ENCODE measurements around the gene TBL2.
"Not testable (repeated sequence)": the region's sequence is repeated elsewhere in the genome, so short reads cannot be mapped to it uniquely, and the experiment has no call there.

TBL2 gene, protein sequence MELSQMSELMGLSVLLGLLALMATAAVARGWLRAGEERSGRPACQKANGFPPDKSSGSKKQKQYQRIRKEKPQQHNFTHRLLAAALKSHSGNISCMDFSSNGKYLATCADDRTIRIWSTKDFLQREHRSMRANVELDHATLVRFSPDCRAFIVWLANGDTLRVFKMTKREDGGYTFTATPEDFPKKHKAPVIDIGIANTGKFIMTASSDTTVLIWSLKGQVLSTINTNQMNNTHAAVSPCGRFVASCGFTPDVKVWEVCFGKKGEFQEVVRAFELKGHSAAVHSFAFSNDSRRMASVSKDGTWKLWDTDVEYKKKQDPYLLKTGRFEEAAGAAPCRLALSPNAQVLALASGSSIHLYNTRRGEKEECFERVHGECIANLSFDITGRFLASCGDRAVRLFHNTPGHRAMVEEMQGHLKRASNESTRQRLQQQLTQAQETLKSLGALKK

DNA sequence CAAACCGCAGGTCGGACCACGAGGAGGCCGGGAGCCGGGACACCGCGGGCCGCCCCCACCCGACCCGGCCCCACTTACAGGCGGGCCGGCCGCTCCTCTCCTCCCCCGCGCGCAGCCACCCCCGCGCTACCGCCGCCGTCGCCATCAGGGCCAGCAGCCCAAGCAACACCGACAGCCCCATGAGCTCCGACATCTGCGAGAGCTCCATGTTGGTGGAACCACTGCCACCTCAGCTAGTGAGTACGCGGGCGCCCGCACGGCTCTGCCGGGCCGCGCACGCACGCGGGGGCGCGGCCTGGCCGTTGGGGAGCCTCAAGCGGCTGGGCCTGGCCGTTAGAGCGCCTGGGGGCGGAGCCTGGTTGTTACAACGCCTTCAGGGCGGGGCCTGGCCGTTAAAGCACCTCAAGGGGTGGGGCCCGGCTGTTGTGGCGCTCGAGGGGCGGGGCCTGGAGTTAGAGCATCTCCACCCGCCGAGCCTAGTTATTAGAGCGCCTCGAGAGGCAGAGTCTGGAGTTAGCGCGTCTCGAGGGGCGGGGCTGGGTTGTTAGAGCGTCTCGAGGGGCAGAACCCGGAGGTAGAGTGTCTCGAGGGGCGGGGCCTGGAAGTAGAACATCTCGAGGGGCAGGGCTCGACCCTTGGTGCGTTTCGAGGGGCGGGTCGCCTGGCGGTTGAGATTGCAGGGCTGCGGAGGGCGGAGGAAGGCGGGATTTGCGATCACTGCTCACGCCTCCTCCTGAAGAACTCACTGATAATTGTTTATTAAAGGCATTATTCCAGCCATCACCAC lies at the start of gene TBL2:
TBL2 (minus strand) TSS at position 238 of the 787 bp plus-strand sequence; CDS start at position 208, 30 bp downstream.
- no peak for FAIRE-seq
- DNase-seq (ENCODE audit: insufficient read length, low spot score): peak; percentile 86

DNA sequence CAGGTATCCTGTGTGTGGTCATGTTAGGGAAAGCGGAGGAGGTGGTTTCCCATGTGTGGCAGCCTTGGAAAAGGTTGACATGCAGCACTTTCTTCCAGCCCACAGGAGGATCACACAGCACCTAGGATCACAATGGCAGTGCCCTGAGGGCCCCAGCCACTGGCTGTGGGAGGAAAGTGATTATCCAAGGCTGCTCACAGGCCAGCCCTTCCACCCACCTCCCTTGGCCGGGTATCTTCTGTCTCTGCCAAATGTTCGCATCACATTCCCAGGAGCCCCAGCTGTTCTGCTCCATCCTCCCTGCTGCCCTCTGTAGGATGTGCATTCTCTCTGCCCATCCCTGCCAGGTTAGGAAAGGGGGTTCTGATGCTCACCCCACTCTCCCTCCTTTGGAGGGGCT lies 48.4 kb upstream of the TBL2 start:
- DNase-seq (ENCODE audit: insufficient read length, low spot score) (no peak), FAIRE-seq (no peak)

DNA sequence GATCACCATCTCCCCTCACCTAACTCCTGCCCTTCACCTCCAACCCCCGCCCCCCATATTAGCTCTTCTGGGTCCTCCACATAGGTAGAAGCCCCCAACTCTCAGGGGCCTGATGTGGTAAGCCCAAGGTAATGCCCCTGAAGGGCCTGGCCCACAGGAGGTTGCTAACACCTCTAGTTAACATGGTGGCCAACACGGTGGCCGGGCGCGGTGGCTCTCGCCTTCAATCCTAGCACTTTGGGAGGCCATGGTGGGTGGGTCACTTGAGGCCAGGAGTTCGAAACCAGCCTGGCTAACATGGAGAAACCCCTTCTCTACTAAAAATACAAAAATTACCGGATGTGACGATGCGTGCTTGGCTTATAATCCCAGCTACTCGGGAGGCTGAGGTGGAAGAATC lies 46.9 kb upstream of the TBL2 start:
- DNase-seq (ENCODE audit: insufficient read length, low spot score): no peak
- FAIRE-seq: no peak

DNA sequence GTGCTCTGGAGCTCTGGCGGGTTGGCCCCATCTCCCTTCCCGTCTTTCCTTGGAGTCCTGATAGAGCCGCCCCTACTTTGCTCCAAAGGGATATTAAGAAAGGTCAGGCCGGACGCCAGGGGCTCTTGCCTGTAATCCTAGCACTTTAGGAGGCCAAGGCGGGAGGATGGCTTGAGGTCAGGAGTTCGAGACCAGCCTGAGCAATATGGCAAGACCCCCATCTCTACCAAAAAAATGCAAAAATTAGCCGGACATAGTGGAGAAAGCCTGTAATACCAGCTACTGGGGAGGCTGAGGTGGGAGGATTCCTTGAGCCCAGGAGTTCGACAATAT lies 46.3 kb upstream of the TBL2 start:
- DNase-seq (ENCODE audit: insufficient read length, low spot score) (no peak), FAIRE-seq (no peak)

DNA sequence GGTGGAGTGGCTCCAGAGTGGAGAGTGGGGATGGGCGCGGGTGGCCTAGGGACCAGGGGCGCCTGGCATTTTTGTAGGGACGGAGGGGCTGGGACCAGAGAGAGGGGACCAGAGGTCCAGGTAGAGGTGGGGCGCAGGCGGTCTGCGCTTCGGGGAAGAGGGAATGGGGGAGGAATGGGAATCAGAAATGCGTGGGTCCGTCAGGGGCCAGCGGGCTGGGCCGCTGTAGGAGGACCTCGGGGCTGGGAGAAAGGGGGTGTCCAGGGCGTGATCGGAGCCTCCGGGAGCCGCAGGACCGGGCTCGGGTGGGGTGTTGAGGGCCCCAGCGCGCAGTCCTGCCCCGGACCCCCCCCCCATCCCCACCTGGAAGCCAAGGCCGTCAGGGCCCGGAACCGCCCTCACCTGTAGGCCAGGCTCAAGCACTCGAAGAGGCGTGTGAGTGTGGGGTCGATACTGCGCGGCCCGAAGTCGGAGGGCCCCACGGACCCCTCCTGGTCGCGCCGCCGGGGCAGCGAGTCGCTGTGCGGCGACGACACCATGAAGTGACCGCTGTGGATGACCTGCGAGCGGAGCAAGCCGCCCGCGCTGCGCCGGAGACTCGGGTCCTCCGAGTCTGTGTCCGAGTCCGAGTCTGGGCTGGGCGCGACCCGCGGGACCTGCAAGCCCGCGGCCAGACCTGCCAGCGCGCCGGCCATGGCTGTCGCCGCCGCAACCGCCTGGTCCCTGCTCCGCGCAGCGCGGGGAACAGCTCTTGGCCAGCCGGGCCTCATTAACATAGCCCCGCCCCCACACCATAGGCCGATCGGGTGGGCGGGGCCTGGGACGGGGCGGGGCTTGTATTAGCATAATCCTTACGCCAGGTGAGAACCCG lies 45.7 kb upstream of the TBL2 start, which contains the start of gene MLXIPL:
MLXIPL (minus strand) TSS at position 725 of the 871 bp plus-strand sequence; CDS start at position 695, 30 bp downstream.
- FAIRE-seq (no peak), DNase-seq (ENCODE audit: insufficient read length, low spot score) (peak; percentile 67)

DNA sequence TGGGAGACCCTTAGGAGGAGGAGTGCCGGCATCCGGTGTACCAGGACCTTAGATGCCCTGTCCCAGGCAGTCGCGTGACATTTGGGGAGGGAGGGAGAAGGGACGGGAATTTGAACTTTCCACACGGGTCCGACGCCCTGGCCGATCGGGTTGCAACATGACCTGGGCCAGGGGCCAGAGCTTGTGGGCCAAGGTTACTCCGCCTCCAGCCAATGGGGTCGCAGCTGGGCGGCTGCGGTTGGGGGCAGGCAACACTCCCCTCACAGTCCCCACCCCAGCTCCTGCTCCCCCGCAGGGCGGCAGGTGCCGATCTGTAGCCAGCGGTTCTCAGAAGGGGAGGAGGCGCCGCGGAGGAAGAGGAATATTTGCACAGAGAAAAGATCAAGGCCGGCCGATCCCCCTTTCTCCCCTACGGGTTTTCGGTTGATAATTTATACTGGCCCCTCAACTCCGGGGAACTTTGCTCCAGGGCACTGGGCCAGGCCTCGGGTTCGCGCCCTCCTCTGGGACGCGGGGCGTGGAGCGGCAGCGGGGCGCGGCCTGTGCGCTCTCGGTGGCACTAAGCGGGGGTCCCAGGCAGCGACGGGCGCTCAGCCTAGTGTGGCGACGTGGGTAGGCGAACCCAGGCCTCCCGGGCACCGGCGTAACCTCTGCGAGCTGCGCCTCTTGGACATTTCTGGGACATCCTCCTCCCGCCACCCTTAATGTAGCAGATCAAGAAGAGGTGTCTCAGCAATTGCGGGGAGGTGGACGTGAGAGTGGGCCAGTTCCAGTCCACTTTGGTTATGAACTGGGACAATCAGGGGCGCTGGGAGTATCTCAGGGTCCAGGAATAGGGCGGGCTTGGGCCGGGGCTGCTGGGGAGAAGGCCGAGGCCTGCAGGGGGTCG lies 44.8 kb upstream of the TBL2 start:
- no peak for FAIRE-seq
- no peak for DNase-seq (ENCODE audit: insufficient read length, low spot score)

DNA sequence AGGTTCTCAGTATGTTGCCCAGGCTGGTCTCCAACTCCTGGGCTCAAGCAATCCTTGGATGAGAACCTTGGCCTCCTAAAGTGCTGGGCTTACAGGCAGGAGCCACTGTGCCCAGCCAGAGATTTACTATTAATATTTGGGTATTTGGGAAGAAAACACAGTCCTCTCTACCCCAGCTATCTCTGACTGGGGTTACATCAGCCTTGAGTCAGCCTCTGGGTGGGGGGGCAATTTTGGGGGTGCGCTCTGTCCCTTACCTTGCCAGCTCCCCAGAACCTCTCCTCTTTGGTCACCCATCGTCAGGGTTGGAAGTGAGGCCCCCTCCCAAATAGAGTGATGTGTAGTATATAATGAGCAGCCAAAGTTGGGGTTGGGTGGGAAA lies 44.1 kb upstream of the TBL2 start:
- DNase-seq (ENCODE audit: insufficient read length, low spot score): no peak

DNA sequence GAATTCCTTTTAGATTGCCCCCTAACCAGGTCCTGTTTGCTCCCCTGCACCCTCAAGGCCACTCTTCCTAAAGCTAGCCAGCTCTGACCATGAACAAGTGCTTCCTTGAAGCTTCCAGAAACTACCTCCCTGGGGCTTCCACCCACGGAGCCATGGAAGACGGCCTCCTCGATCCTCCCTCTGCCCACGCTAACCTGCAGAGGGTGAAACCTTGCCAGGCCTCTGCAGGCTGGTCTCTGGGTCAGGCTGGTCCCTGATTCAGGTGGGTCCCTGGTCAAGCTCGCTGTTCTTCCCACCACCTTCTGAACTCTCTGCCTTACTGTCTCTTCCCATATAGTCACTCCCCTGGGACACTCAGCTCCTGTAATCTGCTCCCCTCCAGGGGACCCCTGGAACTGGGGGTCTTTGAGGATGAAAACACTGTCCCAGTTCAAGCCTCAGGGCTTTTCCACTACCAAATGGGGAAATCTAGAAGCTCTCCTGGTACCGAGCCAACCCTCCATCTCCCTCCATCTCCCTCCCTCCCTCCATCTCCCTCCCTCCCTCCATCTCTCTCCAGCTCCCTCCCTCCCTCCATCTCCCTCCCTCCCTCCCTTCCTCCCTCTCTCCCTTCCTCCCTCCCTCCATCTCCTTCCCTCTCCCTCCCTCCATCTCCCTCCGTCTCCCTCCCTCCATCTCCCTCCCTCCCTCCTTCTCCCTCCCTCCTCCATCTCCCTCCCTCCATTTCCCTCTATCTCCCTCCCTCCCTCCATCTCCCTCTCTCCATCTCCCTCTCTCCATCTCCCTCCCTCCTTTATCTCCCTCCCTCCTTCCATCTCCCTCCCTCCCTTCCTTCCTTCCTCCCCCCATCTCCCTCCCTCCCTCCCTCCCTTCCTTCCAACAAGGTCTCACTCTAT lies 43.0 kb upstream of the TBL2 start:
- FAIRE-seq (no peak), DNase-seq (ENCODE audit: insufficient read length, low spot score) (no peak)

More for the DNA sequence above, 44.1 kb upstream of the TBL2 start:
- no peak for FAIRE-seq

DNA sequence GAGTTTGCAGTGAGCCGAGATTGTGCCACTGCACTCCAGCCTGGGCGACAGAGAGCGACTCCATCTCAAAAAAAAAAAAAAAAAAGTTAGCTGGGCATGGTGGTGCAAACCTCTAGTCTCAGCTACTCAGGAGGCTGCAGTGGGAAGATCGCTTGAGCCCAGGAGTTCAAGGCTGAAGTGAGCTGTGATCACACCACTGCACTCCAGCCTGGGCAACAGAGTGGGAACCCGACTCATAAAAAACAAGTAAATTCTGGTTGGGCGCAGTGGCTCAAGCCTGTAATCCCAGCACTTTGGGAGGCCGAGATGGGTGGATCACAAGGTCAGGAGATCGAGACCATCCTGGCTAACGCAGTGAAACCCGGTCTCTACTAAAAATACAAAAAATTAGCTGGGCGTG lies 41.0 kb upstream of the TBL2 start:
- DNase-seq (ENCODE audit: insufficient read length, low spot score); FAIRE-seq: not testable (repeated sequence)

DNA sequence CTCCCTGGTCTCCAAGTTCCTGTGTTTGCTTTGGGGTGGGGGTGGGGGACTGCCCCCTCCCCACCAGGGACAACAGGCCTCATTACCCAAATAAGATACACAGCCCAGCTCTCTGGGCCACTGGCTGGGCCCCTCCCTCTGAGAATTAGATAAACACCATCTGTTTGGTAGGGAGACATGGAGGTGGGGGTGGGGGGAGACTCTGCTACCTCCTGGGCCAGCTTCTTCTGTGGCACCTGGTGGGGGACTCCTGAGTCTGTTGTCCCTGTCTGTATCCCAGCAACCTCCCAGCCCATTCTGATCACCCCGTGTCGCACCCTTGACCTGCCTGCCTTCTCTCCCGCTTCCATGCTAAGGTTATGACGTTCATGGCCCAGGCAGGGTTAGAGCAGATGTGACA lies 40.2 kb upstream of the TBL2 start:
- FAIRE-seq (no peak), DNase-seq (ENCODE audit: insufficient read length, low spot score) (no peak)

DNA sequence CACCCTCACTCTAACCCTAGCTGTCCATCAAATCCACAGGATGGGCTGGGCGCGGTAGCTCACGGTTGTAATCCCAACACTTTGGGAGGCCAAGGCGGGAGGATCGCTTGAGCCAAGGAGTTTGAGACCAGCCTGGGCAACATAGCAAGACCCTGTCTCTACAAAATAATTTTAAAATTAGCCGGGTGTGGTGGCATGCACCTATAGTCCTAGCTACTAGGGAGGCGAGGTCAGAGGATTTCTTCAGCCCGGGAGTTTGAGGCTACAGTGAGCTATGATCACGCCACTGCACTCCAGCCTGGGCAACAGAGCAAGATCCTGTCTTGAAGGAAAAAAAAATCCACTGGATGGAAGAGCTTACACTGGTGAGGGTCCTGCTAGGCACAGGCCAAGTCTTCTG lies 39.1 kb upstream of the TBL2 start:
- FAIRE-seq; DNase-seq (ENCODE audit: insufficient read length, low spot score): not testable (repeated sequence)

DNA sequence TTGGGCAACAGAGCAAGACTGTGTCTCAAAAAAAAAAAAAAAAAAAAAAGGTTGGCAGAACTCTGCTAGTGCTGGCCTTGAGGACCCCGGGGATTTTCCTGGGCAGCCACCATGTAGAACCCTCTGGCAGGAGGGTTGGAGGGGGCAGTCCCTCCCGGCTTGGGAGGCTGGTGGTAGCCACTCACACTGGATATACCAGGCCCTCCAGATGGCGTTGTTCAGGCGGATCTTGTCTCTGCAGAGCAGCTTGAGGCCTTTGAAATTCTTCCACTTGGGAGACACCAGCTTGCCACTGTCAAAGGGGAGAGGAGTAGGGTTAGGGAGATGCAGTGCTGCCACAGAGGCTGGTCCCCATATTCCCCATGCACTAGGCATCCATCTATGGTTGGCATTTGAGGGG lies 37.5 kb upstream of the TBL2 start:
- DNase-seq (ENCODE audit: insufficient read length, low spot score): no peak
- no peak for FAIRE-seq

DNA sequence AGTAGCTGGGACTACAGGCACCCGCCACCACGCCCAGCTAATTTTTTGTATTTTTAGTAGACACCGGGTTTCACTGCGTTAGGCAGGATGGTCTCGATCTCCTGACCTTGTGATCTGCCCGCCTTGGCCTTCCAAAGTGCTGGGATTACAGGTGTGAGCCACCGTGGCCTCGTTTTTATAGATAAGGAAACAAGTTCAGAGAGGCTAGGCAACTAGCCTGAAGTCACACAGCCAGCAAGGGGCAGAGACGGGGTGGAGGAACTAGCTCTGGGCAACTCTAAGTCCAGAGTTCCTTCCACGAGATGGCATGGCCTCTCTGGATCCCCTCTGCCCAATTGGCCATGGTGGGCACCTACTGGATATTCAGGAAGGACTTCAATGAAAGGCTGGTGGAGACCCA lies 36.6 kb upstream of the TBL2 start:
- DNase-seq (ENCODE audit: insufficient read length, low spot score); FAIRE-seq: not testable (repeated sequence)

DNA sequence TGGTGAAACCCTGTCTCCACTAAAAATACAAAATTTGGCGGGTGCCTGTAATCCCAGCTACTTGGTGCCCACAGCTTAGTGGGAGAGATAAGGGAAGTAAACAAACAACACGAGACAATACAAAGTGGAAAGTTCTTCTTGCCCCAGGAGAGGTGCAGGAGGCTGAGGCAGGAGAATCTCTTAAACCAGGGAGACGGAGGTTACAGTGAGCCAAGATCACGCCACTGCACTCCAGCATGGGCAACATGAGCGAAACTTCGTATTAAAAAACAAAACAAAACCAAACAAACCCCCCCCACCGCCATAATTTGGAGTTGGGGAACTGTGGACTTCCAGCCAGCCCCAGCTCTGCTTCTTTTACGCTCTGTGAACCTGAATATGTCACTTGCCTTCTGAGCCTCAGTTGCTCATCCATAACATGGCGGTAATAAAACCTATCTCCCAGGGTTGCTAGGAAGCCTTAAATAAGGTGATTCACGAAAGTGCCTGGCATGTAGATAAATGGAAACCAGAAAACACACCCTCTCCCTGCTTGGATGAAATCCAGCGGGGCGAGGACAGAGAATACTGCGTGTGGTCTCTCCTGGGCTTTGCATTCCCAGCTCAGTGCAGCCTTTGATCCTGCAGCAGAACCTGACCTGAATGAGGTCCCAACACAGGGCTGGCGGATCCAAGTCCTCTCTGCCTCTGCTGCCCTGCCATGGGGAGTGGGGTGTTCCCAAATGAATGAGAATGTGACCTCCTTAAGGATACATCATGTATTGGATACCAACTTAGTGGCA lies 35.8 kb upstream of the TBL2 start:
- FAIRE-seq: no peak
- no peak for DNase-seq (ENCODE audit: insufficient read length, low spot score)

DNA sequence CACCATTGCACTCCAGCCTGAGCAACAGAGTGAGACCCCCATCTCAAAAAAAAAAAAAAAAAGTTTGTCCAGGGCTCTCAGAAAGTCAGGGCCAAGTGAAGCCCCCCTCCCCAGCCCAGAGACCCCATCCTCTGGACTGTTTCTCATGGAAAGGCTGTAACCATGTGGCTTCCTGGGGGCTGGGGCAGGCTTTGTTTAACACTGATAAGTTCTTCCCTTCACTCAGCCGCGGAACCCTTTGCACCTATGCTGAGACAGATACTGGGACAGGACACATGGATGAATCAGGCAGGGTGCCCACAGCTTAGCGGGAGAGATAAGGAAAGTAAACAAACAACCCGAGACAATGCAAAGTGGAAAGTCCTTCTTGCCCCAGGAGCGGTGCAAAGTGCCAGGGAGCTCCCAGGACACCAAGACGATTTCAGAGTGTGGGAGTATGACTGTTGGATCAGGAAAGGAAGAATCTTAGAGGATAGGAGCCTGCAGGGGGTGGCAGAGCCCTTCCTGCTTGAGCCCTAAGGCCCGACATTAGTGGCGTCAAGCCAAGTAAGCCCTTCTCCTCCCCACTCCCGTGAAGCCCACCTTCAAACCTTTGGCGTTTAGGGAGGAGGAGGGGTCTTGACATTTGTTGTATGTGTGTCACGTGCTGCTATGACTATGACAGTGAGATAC lies 34.4 kb upstream of the TBL2 start:
- FAIRE-seq (no peak), DNase-seq (ENCODE audit: insufficient read length, low spot score) (no peak)

DNA sequence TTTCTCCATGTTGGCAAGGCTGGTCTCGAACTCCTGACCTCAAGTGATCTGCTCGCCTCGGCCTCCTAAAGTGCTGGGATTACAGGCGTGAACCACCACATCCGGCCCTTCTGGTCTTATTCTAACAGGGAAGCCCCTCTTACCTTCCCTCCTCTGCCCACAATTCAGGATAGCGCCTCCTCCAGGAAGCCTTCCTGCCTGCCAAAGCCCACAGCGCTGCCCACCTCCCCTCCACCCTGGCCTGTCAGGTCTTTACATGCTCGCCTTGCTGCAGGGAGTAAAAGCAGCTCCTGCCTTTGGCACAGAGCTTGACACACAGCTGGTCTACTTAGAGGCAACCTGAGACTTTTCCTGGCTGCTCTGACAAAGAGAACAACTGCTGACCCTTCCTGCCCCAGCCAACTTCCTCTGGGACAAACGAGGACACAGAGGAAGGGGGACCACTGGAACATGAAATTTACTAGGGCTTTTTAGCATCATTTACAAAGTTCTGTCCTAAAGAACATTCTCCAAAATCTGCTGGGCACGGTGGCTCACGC lies 32.7 kb upstream of the TBL2 start:
- FAIRE-seq: no peak
- no peak for DNase-seq (ENCODE audit: insufficient read length, low spot score)

DNA sequence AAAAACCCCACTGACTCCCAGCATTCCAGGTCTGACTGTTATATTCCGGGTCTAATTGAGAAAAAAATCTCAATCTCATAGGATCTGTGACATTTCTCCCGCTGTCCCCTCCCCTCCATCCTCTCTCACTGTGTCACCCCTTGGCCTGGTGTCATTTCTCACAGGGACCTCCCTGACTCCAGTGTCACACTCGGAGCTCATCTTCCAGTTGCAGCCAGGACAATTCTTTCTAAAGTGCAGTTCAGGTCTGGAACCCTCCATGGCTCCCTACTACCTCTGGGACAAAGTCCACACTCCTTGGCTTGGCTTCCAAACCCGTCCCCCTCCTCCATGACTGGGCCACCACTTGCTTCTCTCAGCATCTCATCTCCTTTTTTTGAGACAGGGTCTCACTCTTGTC lies 31.7 kb upstream of the TBL2 start:
- FAIRE-seq: no peak

DNA sequence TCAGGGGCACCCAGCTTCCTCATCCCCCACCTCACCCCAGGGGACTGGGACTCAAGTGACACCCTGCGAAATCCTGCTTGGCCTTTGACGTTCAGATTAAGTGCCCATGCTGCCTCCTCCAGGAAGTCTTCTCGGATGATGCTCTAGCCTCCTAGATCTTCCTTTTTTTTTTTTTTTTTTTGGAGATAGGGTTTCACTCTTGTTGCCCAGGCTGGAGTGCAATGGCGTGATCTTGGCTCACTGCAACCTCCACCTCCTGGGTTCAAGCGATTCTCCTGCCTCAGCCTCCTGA lies 29.3 kb upstream of the TBL2 start:
- FAIRE-seq; DNase-seq (ENCODE audit: insufficient read length, low spot score): not testable (repeated sequence)

More for the DNA sequence above, 31.7 kb upstream of the TBL2 start:
- DNase-seq (ENCODE audit: insufficient read length, low spot score): no peak

Measured in HTR-8/SVneo (cell line).